Right atrium auricular region (tissue), 2 donors: ENCODE data around the gene KCNMA1. TPM values are rescaled to one million over a fixed set of nuclear protein-coding genes. Genes with fewer than 3 reads are reported as not detected.

Source experiments
- DNase-seq: peaks from one replicate; pipeline ENCODE4 v3.0.0-alpha.2; 2019; ENCODE audit warnings: low spot score
- H3K27ac ChIP-seq, 2 donors: fragments of 200-600 bp; sonication (generic); 1 replicate in 1 of 2; 2 replicates in 1 of 2; pipeline ENCODE4 v1.5.1; 2016 to 2019
- H3K27me3 ChIP-seq, 2 donors: fragments of 200-600 bp; sonication (generic); one replicate each; pipeline versions ENCODE4 v1.5.1 to v1.6.0; 2017 to 2019
- H3K36me3 ChIP-seq: fragments of 200-600 bp; sonication (generic); one replicate; pipeline ENCODE4 v1.5.1; 2016
- H3K4me1 ChIP-seq, 2 donors: fragments of 200-600 bp; sonication (generic); one replicate each; pipeline versions ENCODE4 v1.5.1 to v1.6.0; 2017 to 2019
- H3K4me3 ChIP-seq, 2 donors: fragments of 200-600 bp; sonication (generic); 1 replicate in 1 of 2; 2 replicates in 1 of 2; pipeline ENCODE4 v1.5.1; 2017 to 2019; ENCODE audit warnings: mild to moderate bottlenecking in 1 of 2, moderate library complexity in 1 of 2
- H3K9me3 ChIP-seq, 2 donors: fragments of 200-600 bp; sonication (generic); one replicate each; pipeline ENCODE4 v1.5.1; 2019
- total RNA-seq, 2 donors: library from RNA; depleted of rRNA; stranded (reverse); fragments of >200 nt; gene quantifications; one replicate each; pipeline ENCODE4 v1.1.0, GENCODE V29; 2016
- TF ChIP-seq, protein P1 (sequence below), 2 donors: fragments of 200-600 bp; sonication (generic); IDR thresholded peaks; one replicate each; pipeline ENCODE4 v1.5.1; 2019; ENCODE audit warnings: antibody characterized with exemption in 2 of 2

Gene KCNMA1
- total RNA-seq, 2 donors from 2014 or later = 2.3 to 3.5 TPM

DNA sequence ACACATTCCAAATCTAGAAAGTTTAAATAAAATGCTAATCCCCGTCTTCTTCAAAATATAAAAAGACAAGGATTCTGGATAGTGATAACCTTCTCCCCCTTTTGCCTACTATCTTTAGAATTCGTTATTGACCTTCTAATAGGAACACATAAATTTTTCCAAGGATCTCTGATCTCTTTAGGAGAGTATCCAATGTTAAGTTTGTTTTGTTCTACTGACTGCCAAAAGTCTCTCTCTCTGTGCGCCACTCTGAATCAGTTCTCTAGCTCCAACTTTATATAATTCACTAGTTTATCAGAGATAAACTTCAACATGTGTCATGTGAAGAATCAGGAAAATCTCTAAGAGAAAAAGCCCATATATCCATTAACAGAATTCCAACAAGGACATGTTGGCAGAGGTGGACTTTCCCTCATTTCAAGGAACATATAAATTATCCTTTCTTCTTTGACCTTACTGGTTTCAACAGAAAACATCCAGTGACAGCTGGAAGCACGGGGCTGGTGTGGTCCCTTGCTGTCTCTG is 615.6 kb downstream of the KCNMA1 start:
- H3K27ac ChIP-seq = no peak overlapping the region
- H3K9me3 ChIP-seq = no peaks in the 10 kb centered on the region
- H3K27me3 ChIP-seq = no peaks in the 10 kb centered on the region
- no peaks in the 10 kb centered on the region for H3K36me3 ChIP-seq
- H3K4me1 ChIP-seq = no peaks in the 10 kb centered on the region
- no peak overlapping the region for H3K4me3 ChIP-seq
- no peak for DNase-seq
- TF ChIP-seq, protein P1, sequence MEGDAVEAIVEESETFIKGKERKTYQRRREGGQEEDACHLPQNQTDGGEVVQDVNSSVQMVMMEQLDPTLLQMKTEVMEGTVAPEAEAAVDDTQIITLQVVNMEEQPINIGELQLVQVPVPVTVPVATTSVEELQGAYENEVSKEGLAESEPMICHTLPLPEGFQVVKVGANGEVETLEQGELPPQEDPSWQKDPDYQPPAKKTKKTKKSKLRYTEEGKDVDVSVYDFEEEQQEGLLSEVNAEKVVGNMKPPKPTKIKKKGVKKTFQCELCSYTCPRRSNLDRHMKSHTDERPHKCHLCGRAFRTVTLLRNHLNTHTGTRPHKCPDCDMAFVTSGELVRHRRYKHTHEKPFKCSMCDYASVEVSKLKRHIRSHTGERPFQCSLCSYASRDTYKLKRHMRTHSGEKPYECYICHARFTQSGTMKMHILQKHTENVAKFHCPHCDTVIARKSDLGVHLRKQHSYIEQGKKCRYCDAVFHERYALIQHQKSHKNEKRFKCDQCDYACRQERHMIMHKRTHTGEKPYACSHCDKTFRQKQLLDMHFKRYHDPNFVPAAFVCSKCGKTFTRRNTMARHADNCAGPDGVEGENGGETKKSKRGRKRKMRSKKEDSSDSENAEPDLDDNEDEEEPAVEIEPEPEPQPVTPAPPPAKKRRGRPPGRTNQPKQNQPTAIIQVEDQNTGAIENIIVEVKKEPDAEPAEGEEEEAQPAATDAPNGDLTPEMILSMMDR (IDR thresholded peaks at IDR 0.05) = no peak

DNA sequence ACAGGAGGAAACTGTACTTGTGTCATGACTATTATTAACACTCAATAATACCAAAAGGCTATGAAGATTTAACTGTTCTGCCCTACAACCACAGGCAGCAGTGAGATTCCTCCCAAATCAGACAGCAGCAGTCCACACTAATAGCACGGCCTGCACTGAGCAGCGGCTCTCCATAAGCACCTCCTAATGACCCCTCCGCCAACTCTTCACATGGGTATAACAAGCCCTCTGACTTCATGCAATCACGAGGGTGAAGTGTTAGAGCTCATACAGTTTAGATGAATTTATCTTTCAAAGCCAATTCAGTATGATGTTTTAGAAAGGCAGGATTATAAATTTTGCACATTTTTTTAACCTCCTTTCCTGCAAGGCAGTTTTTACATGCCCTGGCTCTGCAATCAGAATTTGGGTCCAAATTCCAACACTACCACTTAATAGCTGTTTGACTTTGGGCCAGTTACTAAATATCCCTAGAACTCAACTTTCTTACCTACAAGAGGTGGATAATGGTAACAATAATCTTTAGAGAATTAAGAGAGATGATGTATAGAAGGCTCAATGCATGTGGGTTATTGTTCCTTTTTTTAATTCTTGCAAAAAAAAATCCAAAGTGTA is 617.1 kb downstream of the KCNMA1 start:
- DNase-seq = no peak
- TF ChIP-seq, protein P1 (IDR thresholded peaks at IDR 0.05) = no peak
- Histone ChIP-seq H3K4me3 (no peak overlapping the region), H3K9me3 (no peaks in the 10 kb centered on the region), H3K4me1 (no peaks in the 10 kb centered on the region), H3K36me3 (no peaks in the 10 kb centered on the region), H3K27ac (no peak overlapping the region), H3K27me3 (no peaks in the 10 kb centered on the region)

DNA sequence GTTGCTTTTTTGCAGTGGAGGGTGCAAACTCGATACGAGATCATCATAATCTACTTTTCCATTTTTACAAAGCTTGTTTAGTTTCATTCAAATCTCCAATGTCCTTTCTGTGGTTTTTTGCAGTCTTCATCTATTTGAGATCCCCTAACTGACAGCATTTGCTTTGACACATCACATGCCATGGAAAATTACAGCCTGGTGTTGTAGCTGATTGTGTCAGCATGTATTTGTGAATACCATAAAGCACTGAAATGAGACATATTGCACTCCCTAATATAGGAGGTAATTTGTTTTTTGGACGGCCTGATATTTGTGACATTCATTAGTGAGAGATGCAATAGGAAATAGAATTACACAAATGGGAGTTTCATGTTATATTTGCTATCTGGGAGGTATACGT is 620.8 kb downstream of the KCNMA1 start:
- no peak for DNase-seq
- H3K9me3 ChIP-seq = no peaks in the 10 kb centered on the region
- H3K27ac ChIP-seq = no peak overlapping the region
- H3K27me3 ChIP-seq = no peaks in the 10 kb centered on the region
- H3K4me3 ChIP-seq = no peak overlapping the region
- TF ChIP-seq, protein P1 (IDR thresholded peaks at IDR 0.05) = no peak
- peaks cover 0 to 11% of the 10 kb centered on the region in 2 donors for H3K4me1 ChIP-seq
- H3K36me3 ChIP-seq = no peaks in the 10 kb centered on the region

DNA sequence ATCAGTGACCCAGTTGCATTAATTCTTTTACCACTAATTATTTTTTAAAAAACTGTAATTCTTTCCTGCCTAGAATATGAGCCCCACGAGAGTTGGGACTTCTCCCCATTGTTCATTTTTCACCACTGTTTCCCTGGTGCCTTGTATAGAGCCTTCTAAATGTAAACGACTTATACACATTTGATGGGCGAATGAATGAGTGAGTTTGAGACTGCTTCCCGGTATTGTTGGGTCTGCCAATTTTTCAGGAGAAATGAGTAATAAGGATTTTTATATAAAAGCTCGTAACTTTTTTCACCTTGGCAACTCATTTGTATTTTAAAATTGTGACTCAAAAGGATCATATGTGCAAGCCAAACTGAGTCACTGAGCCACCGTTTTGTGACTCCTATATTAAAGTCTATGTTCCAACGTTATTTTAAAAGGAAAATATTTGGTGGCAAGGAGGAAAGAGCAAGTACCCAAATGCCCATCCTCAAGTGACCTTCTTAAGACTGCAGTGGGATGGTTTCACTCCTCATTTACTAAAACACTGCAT is 621.3 kb downstream of the KCNMA1 start:
- H3K27me3 ChIP-seq = no peaks in the 10 kb centered on the region
- H3K4me1 ChIP-seq = peaks cover 0 to 15% of the 10 kb centered on the region in 2 donors
- H3K27ac ChIP-seq = no peak overlapping the region
- no peak for DNase-seq
- no peaks in the 10 kb centered on the region for H3K36me3 ChIP-seq
- H3K4me3 ChIP-seq = no peak overlapping the region
- TF ChIP-seq, protein P1 (IDR thresholded peaks at IDR 0.05) = no peak
- no peaks in the 10 kb centered on the region for H3K9me3 ChIP-seq

DNA sequence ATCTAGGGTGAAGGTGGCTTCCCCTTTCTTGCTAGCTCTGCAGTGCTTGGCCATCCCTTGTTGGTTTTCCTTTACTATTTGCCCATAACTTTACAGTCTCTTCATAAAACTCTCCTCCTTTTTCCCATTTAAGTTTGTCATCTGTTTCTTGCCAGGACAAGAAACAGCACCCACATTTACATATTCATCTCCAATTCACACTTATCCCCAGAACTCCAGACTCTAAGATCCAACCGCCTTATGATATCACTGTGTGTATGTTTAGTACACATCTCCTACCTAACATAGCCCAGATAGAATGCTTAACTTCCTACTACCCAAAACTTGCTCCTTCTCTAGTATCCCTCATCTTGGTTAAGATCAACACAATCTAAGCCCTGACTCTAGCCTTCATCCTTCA is 622.2 kb downstream of the KCNMA1 start:
- TF ChIP-seq, protein P1 (IDR thresholded peaks at IDR 0.05) = no peak
- Histone ChIP-seq H3K36me3 (no peaks in the 10 kb centered on the region), H3K27me3 (no peaks in the 10 kb centered on the region), H3K4me3 (no peak overlapping the region), H3K27ac (no peak overlapping the region), H3K4me1 (peaks cover 0 to 17% of the 10 kb centered on the region in 2 donors), H3K9me3 (no peaks in the 10 kb centered on the region)
- no peak for DNase-seq
